NCI-H2081 treated with DMSO at 0.1 percent for 48 hours (cell line): ENCODE measurements around the gene SLC6A3.

Experiments
- DNase-seq: peaks from one replicate; lab custom pipeline; 2025; lab: John Stamatoyannopoulos, UW

SLC6A3 gene

GRCh38 chr5:1420211-1421195 lies 24.7 kb downstream of the SLC6A3 start:
- DNase-seq, result no peak

GRCh38 chr5:1419476-1420210 lies 25.6 kb downstream of the SLC6A3 start:
- no peak for DNase-seq

- no peak for DNase-seq
Observed at GRCh38 chr5:1418921-1419280, 26.3 kb downstream of the SLC6A3 start.

GRCh38 chr5:1418238-1418920 lies 26.9 kb downstream of the SLC6A3 start:
- DNase-seq, result no peak

GRCh38 chr5:1417586-1418225 lies 27.5 kb downstream of the SLC6A3 start:
- DNase-seq, result no peak

- DNase-seq, result no peak
Observed at GRCh38 chr5:1416856-1417469, 28.3 kb downstream of the SLC6A3 start.

GRCh38 chr5:1415626-1416360 lies 29.4 kb downstream of the SLC6A3 start:
- no peak for DNase-seq

GRCh38 chr5:1415059-1415425 lies 30.2 kb downstream of the SLC6A3 start:
- DNase-seq, result no peak

GRCh38 chr5:1414311-1415058 lies 30.8 kb downstream of the SLC6A3 start:
- DNase-seq, result no peak

- no peak for DNase-seq
Observed at GRCh38 chr5:1413611-1414241, 31.5 kb downstream of the SLC6A3 start.

- DNase-seq, result no peak
Observed at GRCh38 chr5:1413211-1413610, 32.0 kb downstream of the SLC6A3 start.

- no peak for DNase-seq
Observed at GRCh38 chr5:1412621-1413020, 32.6 kb downstream of the SLC6A3 start.

GRCh38 chr5:1412163-1412562 lies 33.1 kb downstream of the SLC6A3 start:
- no peak for DNase-seq

GRCh38 chr5:1411099-1411498 lies 34.1 kb downstream of the SLC6A3 start:
- no peak for DNase-seq

GRCh38 chr5:1410156-1411014 lies 34.9 kb downstream of the SLC6A3 start:
- no peak for DNase-seq

GRCh38 chr5:1409381-1410110 lies 35.7 kb downstream of the SLC6A3 start:
- no peak for DNase-seq

GRCh38 chr5:1406681-1407640 lies 38.3 kb downstream of the SLC6A3 start:
- no peak for DNase-seq
